Fibroblast of the aortic adventitia (primary cell): ENCODE results near the gene DHRSX. TPM values are rescaled to one million over a fixed set of nuclear protein-coding genes. Genes with fewer than 3 reads are reported as not detected.
"Not testable (repeated sequence)": the region's sequence is repeated elsewhere in the genome, so short reads cannot be mapped to it uniquely, and the experiment has no call there.

ENCODE experiments used
- DNase-seq: peaks from one replicate; pipeline ENCODE4 v3.0.0-alpha.2; 2010; ENCODE audit warnings: low read depth
- H3K4me3 ChIP-seq: 2 replicates; pipeline ENCODE4 v1.5.1; 2011; ENCODE audit warnings: low read depth, mild to moderate bottlenecking, control low read depth, low read length, moderate library complexity
- total RNA-seq: library from RNA; depleted of rRNA; stranded (reverse); fragments of >200 nt; gene quantifications from 2 replicates; pipeline ENCODE4 v1.2.3, GENCODE V29; 2012; ENCODE audit warnings: low replicate concordance
- TF ChIP-seq, protein P1 (sequence below): IDR thresholded peaks from 2 replicates; pipeline ENCODE4 v1.5.1; 2011; ENCODE audit warnings: mild to moderate bottlenecking, low read length, control low read depth, inconsistent platforms; ENCODE audit not compliant: insufficient read depth

Gene DHRSX
- total RNA-seq, 1 donor, result 17.5 TPM

DNA sequence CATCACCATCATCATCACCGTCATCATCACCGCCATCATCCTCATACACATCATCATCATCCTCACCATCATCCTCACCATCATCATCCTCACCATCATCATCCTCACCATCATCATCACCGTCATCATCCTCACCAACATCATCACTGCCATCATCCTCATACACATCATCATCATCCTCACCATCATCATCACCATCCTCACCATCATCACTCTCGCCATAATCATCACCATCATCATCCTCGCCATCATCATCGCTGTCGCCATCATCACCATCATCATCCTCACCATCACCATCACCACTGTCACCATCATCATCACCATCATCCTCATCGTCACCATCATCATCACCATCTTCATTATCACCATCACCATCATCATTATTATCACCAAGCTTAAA is 19.8 kb upstream of the DHRSX start:
- no peak for DNase-seq
- TF ChIP-seq, protein P1, sequence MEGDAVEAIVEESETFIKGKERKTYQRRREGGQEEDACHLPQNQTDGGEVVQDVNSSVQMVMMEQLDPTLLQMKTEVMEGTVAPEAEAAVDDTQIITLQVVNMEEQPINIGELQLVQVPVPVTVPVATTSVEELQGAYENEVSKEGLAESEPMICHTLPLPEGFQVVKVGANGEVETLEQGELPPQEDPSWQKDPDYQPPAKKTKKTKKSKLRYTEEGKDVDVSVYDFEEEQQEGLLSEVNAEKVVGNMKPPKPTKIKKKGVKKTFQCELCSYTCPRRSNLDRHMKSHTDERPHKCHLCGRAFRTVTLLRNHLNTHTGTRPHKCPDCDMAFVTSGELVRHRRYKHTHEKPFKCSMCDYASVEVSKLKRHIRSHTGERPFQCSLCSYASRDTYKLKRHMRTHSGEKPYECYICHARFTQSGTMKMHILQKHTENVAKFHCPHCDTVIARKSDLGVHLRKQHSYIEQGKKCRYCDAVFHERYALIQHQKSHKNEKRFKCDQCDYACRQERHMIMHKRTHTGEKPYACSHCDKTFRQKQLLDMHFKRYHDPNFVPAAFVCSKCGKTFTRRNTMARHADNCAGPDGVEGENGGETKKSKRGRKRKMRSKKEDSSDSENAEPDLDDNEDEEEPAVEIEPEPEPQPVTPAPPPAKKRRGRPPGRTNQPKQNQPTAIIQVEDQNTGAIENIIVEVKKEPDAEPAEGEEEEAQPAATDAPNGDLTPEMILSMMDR, result no peak
- H3K4me3 ChIP-seq, result no peak overlapping the region

DNA sequence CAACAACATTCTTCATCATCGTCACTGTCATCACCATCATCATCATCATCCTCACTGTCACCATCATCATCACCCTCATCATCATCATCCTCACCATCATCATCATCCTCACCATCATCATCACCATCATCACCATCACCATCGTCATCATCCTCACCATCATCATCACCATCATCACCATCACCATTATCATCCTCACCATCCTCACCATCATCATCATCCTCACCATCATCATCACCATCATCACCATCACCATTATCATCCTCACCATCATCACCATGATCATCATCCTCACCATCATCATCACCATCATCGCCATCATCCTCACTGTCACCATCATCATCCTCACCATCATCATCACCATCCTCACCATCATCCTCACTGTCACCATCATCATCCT is 18.9 kb upstream of the DHRSX start:
- DNase-seq, H3K4me3 ChIP-seq: not testable (repeated sequence)

DNA sequence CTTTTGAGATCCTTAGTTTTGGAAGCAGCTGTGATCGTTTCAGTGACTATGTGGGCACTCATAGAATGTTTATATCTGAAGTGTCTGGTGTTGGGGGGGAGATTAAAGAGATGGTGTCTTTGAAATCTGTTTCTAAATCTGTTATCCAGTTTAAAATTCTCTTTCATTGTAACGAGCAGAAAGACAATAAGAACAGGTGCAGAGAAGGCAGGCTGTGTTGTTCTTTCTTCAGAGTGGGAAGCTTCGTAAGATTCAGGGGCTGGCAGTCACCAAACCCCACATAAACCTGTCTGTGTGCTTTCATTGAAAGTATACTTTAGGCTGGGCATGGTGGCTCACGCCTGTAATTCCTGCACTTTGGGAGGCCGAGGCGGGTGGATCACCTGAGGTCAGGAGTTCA is 16.3 kb upstream of the DHRSX start:
- no peak overlapping the region for H3K4me3 ChIP-seq
- TF ChIP-seq, protein P1, result no peak

DNA sequence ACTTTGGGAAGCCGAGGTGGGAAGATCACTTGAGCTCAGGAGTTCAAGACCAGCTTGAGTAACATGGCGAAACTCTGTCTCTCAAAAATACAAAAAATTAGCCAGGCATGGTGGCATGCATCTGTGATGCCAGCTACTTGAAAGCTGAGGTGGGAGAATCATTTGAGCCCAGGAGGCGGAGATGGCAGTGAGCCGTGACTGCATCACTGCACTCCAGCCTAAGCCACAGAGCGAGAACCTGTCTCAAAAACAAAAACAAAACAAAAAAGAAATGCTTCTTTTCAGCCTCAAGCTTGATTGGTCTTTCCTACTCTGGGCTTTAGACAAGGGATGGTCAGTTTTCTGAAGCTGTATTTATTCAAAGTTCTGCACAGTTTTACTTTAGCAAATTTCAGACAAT is 15.8 kb upstream of the DHRSX start:
- no peak overlapping the region for H3K4me3 ChIP-seq
- TF ChIP-seq, protein P1, result no peak
- DNase-seq, result no peak

More for the DNA sequence above, 16.3 kb upstream of the DHRSX start:
- no peak for DNase-seq

DNA sequence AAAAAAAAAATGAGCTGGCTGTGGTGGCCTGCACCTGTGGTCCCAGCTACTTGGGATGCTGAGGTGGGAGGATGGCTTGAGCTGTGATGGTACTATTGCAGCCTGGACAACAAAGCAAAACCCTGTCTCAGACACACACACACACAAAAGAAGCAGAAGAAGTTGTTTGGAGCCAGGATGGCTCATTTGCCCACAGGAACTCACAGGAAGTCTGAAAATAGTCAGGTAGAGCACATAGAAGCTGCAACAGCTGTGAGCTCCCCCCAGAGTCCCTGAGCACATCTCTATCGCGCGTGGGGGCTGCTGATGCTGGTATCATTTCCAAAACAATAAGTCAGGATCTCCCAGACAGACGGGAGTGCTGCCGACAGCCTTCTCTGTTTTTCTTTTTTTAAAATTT is 13.4 kb upstream of the DHRSX start:
- TF ChIP-seq, protein P1, result no peak
- no peak for DNase-seq
- no peak overlapping the region for H3K4me3 ChIP-seq

DNA sequence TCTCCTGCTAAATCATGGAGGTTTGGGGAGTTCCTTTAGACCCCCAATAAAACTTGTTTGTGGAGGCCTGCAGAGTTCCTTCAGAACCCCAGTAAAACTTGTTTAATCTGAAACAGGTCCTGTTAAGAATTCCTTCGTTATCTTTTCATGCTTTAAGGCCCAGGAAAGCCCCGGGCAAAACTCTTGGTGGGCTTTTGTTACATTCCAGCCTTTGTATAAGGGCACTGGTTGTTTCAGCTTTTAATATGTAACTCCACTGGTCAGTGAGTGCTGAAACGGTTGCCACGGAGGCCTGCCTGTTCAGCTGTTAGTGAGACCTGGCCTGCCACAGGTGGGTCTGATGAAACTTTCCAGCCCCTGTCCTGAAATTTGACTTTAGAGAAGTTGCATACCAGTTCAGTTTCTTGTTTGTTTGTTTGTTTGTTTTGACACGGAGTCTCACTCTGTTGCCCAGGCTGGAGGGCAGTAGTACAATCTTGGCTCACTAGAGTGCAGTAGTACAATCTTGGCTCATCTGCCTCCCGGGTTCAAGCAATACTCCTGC is 12.4 kb upstream of the DHRSX start:
- no peak overlapping the region for H3K4me3 ChIP-seq
- DNase-seq, result no peak
- TF ChIP-seq, protein P1, result no peak

DNA sequence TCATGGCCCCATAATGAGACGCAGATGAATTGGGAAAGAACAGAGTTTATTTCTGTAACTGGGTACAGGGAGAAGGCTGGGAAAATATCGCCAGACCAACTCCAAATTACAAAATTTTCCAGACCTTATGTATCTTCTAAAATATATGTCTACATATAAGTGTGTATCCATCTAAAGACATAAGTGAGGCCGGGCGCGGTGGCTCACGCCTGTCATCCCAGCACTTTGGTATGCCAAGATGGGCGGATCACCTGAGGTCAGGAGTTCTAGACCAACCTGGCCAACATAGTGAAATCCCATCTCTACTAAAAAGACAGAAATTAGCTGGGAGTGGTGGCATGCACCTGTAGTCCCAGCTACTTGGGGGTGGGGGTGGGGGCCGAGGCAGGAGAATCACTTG is 11.7 kb upstream of the DHRSX start:
- TF ChIP-seq, protein P1, result no peak
- no peak for DNase-seq

More for the DNA sequence above, 11.7 kb upstream of the DHRSX start:
- no peak overlapping the region for H3K4me3 ChIP-seq
